HCT116 (cell line): ENCODE measurements around the gene R3HDM4. TPM values are rescaled to one million over a fixed set of nuclear protein-coding genes. Genes with fewer than 3 reads are reported as not detected.

Experiments used
- ATAC-seq: fragments of 200-7000 bp; cut with Tn5 transposase; 2 replicates; pipeline ENCODE4 v1.9.1; 2020; ENCODE audit warnings: mild to moderate bottlenecking, moderate library complexity
- BruUV-seq: library from RNA; stranded (reverse); fragments of 400-500 nt; replicated peaks from 2 replicates; lab custom pipeline; 2021; lab: Mats Ljungman, UMichigan
- CTCF ChIA-PET: fragments of 300-600 bp; sonication (Branson Sonifier 250); formaldehyde crosslinking; loops from one replicate; lab custom pipeline; 2021; ENCODE audit warnings: antibody characterized with exemption; lab: Charles Lee
- POLR2A ChIA-PET: fragments of 300-600, 350-600 bp; sonication (Branson Sonifier 250); formaldehyde crosslinking; loops from one replicate; lab custom pipeline; 2021; ENCODE audit warnings: antibody characterized with exemption; lab: Charles Lee
- RAD21 ChIA-PET, 2 experiments: fragments of 300-600 bp; sonication (Branson Sonifier 250); formaldehyde crosslinking; loops; one replicate each; lab custom pipeline; 2023; ENCODE audit warnings: low total read pairs in 2 of 2; ENCODE audit not compliant: uncharacterized antibody in 2 of 2, unreplicated experiment in 2 of 2, low non-redundant PET in 1 of 2; lab: Charles Lee
- DNase-seq: peaks from one replicate; pipeline ENCODE4 v3.0.0-alpha.2; 2010; ENCODE audit warnings: low read depth, low spot score
- H2AFZ ChIP-seq: fragments of 200-600 bp; shearing (Covaris generic), sonication (generic); 2 replicates; pipeline ENCODE4 v1.6.1; 2017; ENCODE audit warnings: low read depth, mixed run types, mixed read lengths, antibody characterized with exemption, low read length; ENCODE audit not compliant: poor library complexity, severe bottlenecking
- H3K27ac ChIP-seq: 2 replicates; pipeline ENCODE4 v1.5.1; 2012; ENCODE audit warnings: low read depth, low read length
- H3K27me3 ChIP-seq: fragments of 200-600 bp; sonication (generic); 2 replicates; pipeline ENCODE4 v1.6.1; 2016; ENCODE audit warnings: mixed run types, low read length, mixed read lengths; ENCODE audit not compliant: insufficient read depth
- H3K36me3 ChIP-seq, 2 experiments: fragments of 200-500 bp in 1 of 2; fragments of 200-600 bp in 1 of 2; sonication (Bioruptor generic) in 1 of 2; sonication (generic) in 1 of 2; 2 replicates each; pipeline versions ENCODE4 v1.5.1 to v1.6.1; 2014 to 2016; ENCODE audit warnings: low read length in 2 of 2, inconsistent platforms in 1 of 2, mixed read lengths in 1 of 2, mixed run types in 1 of 2; ENCODE audit not compliant: insufficient read depth in 2 of 2, control insufficient read depth in 1 of 2
- H3K4me1 ChIP-seq, 2 experiments: fragments of 200-600 bp in 1 of 2; sonication (generic) in 1 of 2; 2 replicates each; pipeline versions ENCODE4 v1.5.1 to v1.6.1; 2012 to 2017; ENCODE audit warnings: low read length in 2 of 2, inconsistent platforms in 1 of 2, mild to moderate bottlenecking in 1 of 2, mixed read lengths in 1 of 2, mixed run types in 1 of 2, moderate library complexity in 1 of 2; ENCODE audit not compliant: insufficient read depth in 2 of 2, control insufficient read depth in 1 of 2
- H3K4me2 ChIP-seq: fragments of 200-600 bp; sonication (generic); 2 replicates; pipeline ENCODE4 v1.6.1; 2017; ENCODE audit warnings: mixed run types, low read length, mixed read lengths
- H3K4me3 ChIP-seq, 2 experiments: fragments of 200-600 bp in 1 of 2; sonication (generic) in 1 of 2; replicated peaks in 1 of 2; 2 replicates each; pipeline ENCODE4 v1.5.1; 2011 to 2016; ENCODE audit warnings: low read length in 2 of 2, control low read depth in 1 of 2, low read depth in 1 of 2, mild to moderate bottlenecking in 1 of 2, mixed read lengths in 1 of 2, mixed run types in 1 of 2
- H3K79me2 ChIP-seq: fragments of 200-600 bp; sonication (generic); 2 replicates; pipeline ENCODE4 v1.6.1; 2017; ENCODE audit warnings: mild to moderate bottlenecking, mixed run types, low read length, moderate library complexity, mixed read lengths; ENCODE audit not compliant: insufficient read depth
- H3K9ac ChIP-seq: fragments of 200-600 bp; sonication (generic); 2 replicates; pipeline ENCODE4 v1.6.1; 2016; ENCODE audit warnings: low read length, mixed read lengths
- H3K9me2 ChIP-seq: fragments of 200-600 bp; sonication (generic), shearing (Covaris generic); 2 replicates; pipeline ENCODE4 v1.6.1; 2017; ENCODE audit warnings: mixed run types, mild to moderate bottlenecking, moderate library complexity; ENCODE audit not compliant: insufficient read depth
- H3K9me3 ChIP-seq, 2 experiments: fragments of 200-500 bp in 1 of 2; fragments of 200-600 bp in 1 of 2; sonication (Bioruptor generic) in 1 of 2; sonication (generic) in 1 of 2; 2 replicates each; pipeline ENCODE4 v1.6.1; 2014 to 2017; ENCODE audit warnings: low read length in 2 of 2, mixed read lengths in 2 of 2, inconsistent platforms in 1 of 2, low read depth in 1 of 2, mild to moderate bottlenecking in 1 of 2, mixed run types in 1 of 2, moderate library complexity in 1 of 2; ENCODE audit not compliant: control insufficient read depth in 1 of 2, insufficient read depth in 1 of 2
- H4K20me1 ChIP-seq: fragments of 200-600 bp; sonication (generic), shearing (Covaris generic); 2 replicates; pipeline ENCODE4 v1.6.1; 2017; ENCODE audit warnings: mixed run types, mild to moderate bottlenecking, moderate library complexity; ENCODE audit not compliant: insufficient read depth
- ATF3 ChIP-seq: IDR thresholded peaks from 2 replicates; pipeline ENCODE4 v1.6.1; 2012
- CEBPB ChIP-seq: IDR thresholded peaks from 2 replicates; pipeline ENCODE4 v1.6.1; 2012; ENCODE audit warnings: low read depth
- EGR1 ChIP-seq: IDR thresholded peaks from 2 replicates; pipeline ENCODE4 v1.6.1; 2012; ENCODE audit warnings: low read depth
- ELF1 ChIP-seq: IDR thresholded peaks from 2 replicates; pipeline ENCODE4 v1.6.1; 2012; ENCODE audit warnings: low read depth, borderline replicate concordance
- EZH2 ChIP-seq: fragments of 200-600 bp; sonication (generic); IDR thresholded peaks from 2 replicates; pipeline ENCODE4 v1.6.1; 2017; ENCODE audit warnings: antibody characterized with exemption, mixed run types
- FOSL1 ChIP-seq: IDR thresholded peaks from 2 replicates; pipeline ENCODE4 v1.6.1; 2012; ENCODE audit warnings: low read depth
- JUND ChIP-seq: IDR thresholded peaks from 2 replicates; pipeline ENCODE4 v1.6.1; 2012
- POLR2A ChIP-seq: IDR thresholded peaks from 2 replicates; pipeline ENCODE4 v1.7.0; 2011; ENCODE audit warnings: borderline replicate concordance; ENCODE audit not compliant: insufficient read depth, insufficient read length; ENCODE audit errors: extremely low read depth
- POLR2AphosphoS5 ChIP-seq: IDR thresholded peaks from 2 replicates; pipeline ENCODE4 v1.6.1; 2011; ENCODE audit warnings: mild to moderate bottlenecking, low read depth, low read length, moderate library complexity
- RAD21 ChIP-seq: IDR thresholded peaks from 2 replicates; pipeline ENCODE4 v1.6.1; 2012; ENCODE audit warnings: low read depth, mild to moderate bottlenecking
- REST ChIP-seq: IDR thresholded peaks from 2 replicates; pipeline ENCODE4 v1.6.1; 2012; ENCODE audit warnings: low read depth
- SP1 ChIP-seq: IDR thresholded peaks from 2 replicates; pipeline ENCODE4 v1.6.1; 2012; ENCODE audit warnings: low read depth
- SRF ChIP-seq: IDR thresholded peaks from 2 replicates; pipeline ENCODE4 v1.6.1; 2012; ENCODE audit warnings: low read depth
- ZFX ChIP-seq: fragments of 450-650 bp; IDR thresholded peaks from 2 replicates; pipeline ENCODE4 v1.6.1; 2017
- intact Hi-C: fragments of 100-400 bp; cut with micrococcal nuclease; formaldehyde crosslinking; loops from 2 replicates; pipeline ENCODE4 v1.10.0; 2022
- total RNA-seq: library from RNA; stranded (reverse); gene quantifications from one replicate; pipeline ENCODE4 v1.2.1, GENCODE V29; 2021; ENCODE audit not compliant: unreplicated experiment
- TF ChIP-seq, protein P1 (sequence below): IDR thresholded peaks from 2 replicates; pipeline ENCODE4 v1.6.1; 2012

Gene R3HDM4
- total RNA-seq, 1 experiment from 2014 or later: 92.3 TPM

GRCh38 chr19:947707-948539 lies 34.9 kb upstream of the R3HDM4 start:
- no TSS peak for BruUV-seq
- H3K4me3 ChIP-seq: no peak overlapping the region
- ChIA-PET RAD21 (no interaction called here), CTCF (no interaction called here), POLR2A (no interaction called here)
- no peak overlapping the region for H3K27ac ChIP-seq
- no peaks in the 10 kb centered on the region for H3K27me3 ChIP-seq
- no peak for ATAC-seq
- no peaks in the 10 kb centered on the region for H4K20me1 ChIP-seq
- no peaks in the 10 kb centered on the region for H3K9me3 ChIP-seq
- peaks cover 3% of the 10 kb centered on the region for H3K79me2 ChIP-seq
- no peak overlapping the region for H2AFZ ChIP-seq
- no peak overlapping the region for H3K9ac ChIP-seq
- H3K4me2 ChIP-seq: no peak overlapping the region
- no peaks in the 10 kb centered on the region; a peak in 1 of 4 replicates for H3K36me3 ChIP-seq
- intact Hi-C loops: no loop called here
- H3K4me1 ChIP-seq: peaks cover 28 to 44% of the 10 kb centered on the region in 2 experiments
- DNase-seq: no peak
- no peaks in the 10 kb centered on the region for H3K9me2 ChIP-seq
- TF ChIP-seq EZH2 (no peak), POLR2AphosphoS5 (no peak), RAD21 (no peak), FOSL1 (no peak), ELF1 (no peak), REST (no peak), SP1 (no peak), JUND (no peak), POLR2A (no peak), CEBPB (no peak), ATF3 (no peak), ZFX (no peak), EGR1 (no peak), SRF (no peak)
- TF ChIP-seq, protein P1, sequence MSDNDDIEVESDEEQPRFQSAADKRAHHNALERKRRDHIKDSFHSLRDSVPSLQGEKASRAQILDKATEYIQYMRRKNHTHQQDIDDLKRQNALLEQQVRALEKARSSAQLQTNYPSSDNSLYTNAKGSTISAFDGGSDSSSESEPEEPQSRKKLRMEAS: no peak
